Prostate gland (tissue), 2 donors: Measurements from ENCODE around the gene CASTOR2.

ENCODE experiments used
- CTCF ChIP-seq, 4 experiments: fragments of 200-600 bp in 2 of 4; fragments of 450-650 bp in 2 of 4; sonication (generic) in 2 of 4; IDR thresholded peaks; 1 replicate in 3 of 4; 2 replicates in 1 of 4; pipeline ENCODE4 v1.5.1; 2016 to 2019; ENCODE audit warnings: antibody characterized with exemption in 4 of 4, mild to moderate bottlenecking in 2 of 4, moderate library complexity in 2 of 4
- POLR2AphosphoS5 ChIP-seq: sonication (generic); formaldehyde crosslinking; IDR thresholded peaks from one replicate; pipeline ENCODE4 v1.6.1; 2017; ENCODE audit warnings: antibody characterized with exemption

GRCh38 chr7:75019800-75020199 lies 55.3 kb downstream of the CASTOR2 start:
- no peak for TF ChIP-seq POLR2AphosphoS5
- no peak for TF ChIP-seq CTCF (IDR thresholded peaks at IDR 0.05)
